Head of caudate nucleus (tissue), 42 donors: ENCODE results near the gene CDK14.

Experiments used
- DNase-seq, 42 donors: peaks; one replicate each; pipeline versions ENCODE4 v3.0.0 to v3.0.0-alpha.2; 2020 to 2021; ENCODE audit warnings: mixed read lengths in 7 of 42
- intact Hi-C: fragments of 100-400 bp; cut with DNase I; formaldehyde crosslinking; loops from one replicate; pipeline ENCODE4 v1.15.0; 2022

CDK14 gene

GRCh38 chr7:90595342-90595800 is 750 bp upstream of the CDK14 start:
- intact Hi-C loops: no loop called here
- no peak for DNase-seq

GRCh38 chr7:90596671-90597562 is 796 bp downstream of the CDK14 start:
- peak in 6 of 42 donors; percentile 5 to 28 (median 16) for DNase-seq
- intact Hi-C loops: no loop called here

- no peak for DNase-seq
- intact Hi-C loops: no loop called here
These were observed 1.6 kb downstream of the CDK14 start for GRCh38 chr7:90597563-90598253.

GRCh38 chr7:90599038-90599437 is 2.9 kb downstream of the CDK14 start:
- DNase-seq: no peak
- intact Hi-C loops: no loop called here

- intact Hi-C loops: no loop called here
- no peak for DNase-seq
These were observed 3.9 kb downstream of the CDK14 start for GRCh38 chr7:90599892-90600555.

- DNase-seq: no peak
- intact Hi-C loops: no loop called here
These were observed 6.2 kb downstream of the CDK14 start for GRCh38 chr7:90602303-90602702.

GRCh38 chr7:90603346-90603745 is 7.2 kb downstream of the CDK14 start:
- DNase-seq: no peak
- intact Hi-C loops: no loop called here

- no peak for DNase-seq
- intact Hi-C loops: no loop called here
These were observed 8.3 kb downstream of the CDK14 start for GRCh38 chr7:90604383-90604782.

GRCh38 chr7:90605055-90605454 is 8.9 kb downstream of the CDK14 start:
- DNase-seq: no peak
- intact Hi-C loops: no loop called here

- no peak for DNase-seq
- intact Hi-C loops: no loop called here
These were observed 11.1 kb downstream of the CDK14 start for GRCh38 chr7:90607196-90607595.

GRCh38 chr7:90610105-90610504 is 14.0 kb downstream of the CDK14 start:
- intact Hi-C loops: no loop called here
- DNase-seq: no peak

GRCh38 chr7:90611115-90611514 is 15.0 kb downstream of the CDK14 start:
- DNase-seq: no peak
- intact Hi-C loops: no loop called here

- intact Hi-C loops: no loop called here
- no peak for DNase-seq
These were observed 17.0 kb downstream of the CDK14 start for GRCh38 chr7:90613088-90613498.

GRCh38 chr7:90617442-90617841 is 21.3 kb downstream of the CDK14 start:
- intact Hi-C loops: no loop called here
- no peak for DNase-seq

- no peak for DNase-seq
- intact Hi-C loops: no loop called here
These were observed 22.8 kb downstream of the CDK14 start for GRCh38 chr7:90618876-90619275.

- intact Hi-C loops: no loop called here
- no peak for DNase-seq
These were observed 25.1 kb downstream of the CDK14 start for GRCh38 chr7:90621125-90621746.

- DNase-seq: no peak
- intact Hi-C loops: no loop called here
These were observed 25.6 kb downstream of the CDK14 start for GRCh38 chr7:90621747-90622140.

GRCh38 chr7:90622670-90623069 is 26.5 kb downstream of the CDK14 start:
- intact Hi-C loops: no loop called here
- DNase-seq: no peak

- DNase-seq: no peak
- intact Hi-C loops: no loop called here
These were observed 28.2 kb downstream of the CDK14 start for GRCh38 chr7:90624225-90624911.
